DOHH2 (cell line): ENCODE measurements around the gene SLFN12L.

ENCODE experiments used
- EZH2phosphoT487 ChIP-seq: fragments of 200-600 bp; sonication (generic); IDR thresholded peaks from 2 replicates; pipeline ENCODE4 v1.6.1; 2017; ENCODE audit warnings: borderline replicate concordance, mild to moderate bottlenecking, antibody characterized with exemption, low read length, moderate library complexity, mixed read lengths
- TF ChIP-seq, protein P1 (sequence below): fragments of 200-600 bp; sonication (generic); IDR thresholded peaks from one replicate; pipeline ENCODE4 v1.5.1; 2014; ENCODE audit warnings: antibody characterized with exemption, mild to moderate bottlenecking, low read depth, low read length; ENCODE audit not compliant: poor library complexity, severe bottlenecking

DNA sequence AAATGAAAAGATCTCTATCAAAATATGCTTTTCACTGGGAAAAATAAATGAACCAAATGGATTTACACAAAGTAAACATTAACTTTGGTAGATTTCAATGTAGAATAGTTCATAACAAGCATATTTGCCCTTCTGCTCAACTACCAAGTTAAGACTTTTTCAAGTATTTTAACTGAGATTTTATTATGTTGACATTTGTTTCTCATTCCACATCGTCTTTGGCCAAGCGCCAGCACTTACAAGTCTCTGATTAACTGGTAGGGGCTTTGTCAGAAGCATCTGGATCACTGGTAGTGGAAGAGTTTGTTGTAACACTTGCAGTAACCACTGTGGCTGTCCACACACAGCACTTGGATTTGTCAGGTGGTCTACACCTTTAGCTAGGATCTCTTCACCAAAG lies 22.9 kb downstream of the SLFN12L start:
- TF ChIP-seq, protein P1, sequence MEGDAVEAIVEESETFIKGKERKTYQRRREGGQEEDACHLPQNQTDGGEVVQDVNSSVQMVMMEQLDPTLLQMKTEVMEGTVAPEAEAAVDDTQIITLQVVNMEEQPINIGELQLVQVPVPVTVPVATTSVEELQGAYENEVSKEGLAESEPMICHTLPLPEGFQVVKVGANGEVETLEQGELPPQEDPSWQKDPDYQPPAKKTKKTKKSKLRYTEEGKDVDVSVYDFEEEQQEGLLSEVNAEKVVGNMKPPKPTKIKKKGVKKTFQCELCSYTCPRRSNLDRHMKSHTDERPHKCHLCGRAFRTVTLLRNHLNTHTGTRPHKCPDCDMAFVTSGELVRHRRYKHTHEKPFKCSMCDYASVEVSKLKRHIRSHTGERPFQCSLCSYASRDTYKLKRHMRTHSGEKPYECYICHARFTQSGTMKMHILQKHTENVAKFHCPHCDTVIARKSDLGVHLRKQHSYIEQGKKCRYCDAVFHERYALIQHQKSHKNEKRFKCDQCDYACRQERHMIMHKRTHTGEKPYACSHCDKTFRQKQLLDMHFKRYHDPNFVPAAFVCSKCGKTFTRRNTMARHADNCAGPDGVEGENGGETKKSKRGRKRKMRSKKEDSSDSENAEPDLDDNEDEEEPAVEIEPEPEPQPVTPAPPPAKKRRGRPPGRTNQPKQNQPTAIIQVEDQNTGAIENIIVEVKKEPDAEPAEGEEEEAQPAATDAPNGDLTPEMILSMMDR, result no peak
- no peak for TF ChIP-seq EZH2phosphoT487
